NCI-H2227 treated with DMSO at 0.1 percent for 48 hours (cell line): ENCODE data around the gene DCST2.
A peak's percentile ranks its signal among the peaks of the same experiment; 100 is the strongest.

ENCODE experiments used
- DNase-seq: peaks from one replicate; lab custom pipeline; 2025; lab: John Stamatoyannopoulos, UW

Gene DCST2

DNA sequence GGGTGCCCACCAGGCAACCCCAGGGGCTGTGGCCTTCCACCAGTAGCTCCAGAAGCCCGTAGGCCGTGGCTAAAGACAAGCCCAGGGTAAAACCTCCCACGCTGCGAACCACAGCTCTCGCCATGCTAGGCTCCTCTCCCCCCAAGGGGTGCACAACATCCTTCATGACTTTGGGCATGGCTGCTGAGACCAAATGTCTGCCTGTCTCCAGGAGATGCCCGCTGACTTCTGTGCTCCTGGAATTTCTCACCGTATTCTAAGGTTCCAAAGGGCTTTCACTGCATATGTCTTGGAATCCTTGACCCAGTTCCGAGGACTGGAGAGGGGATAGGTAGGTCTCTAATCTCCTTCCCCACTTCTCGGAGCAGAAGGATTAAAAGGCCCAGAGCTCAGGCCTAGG lies at the start of gene DCST2, which contains the start of gene DCST1:
Gene DCST2, minus strand, starts transcription at position 258 of the 400 bp plus-strand sequence. Its CDS starts 80 bp downstream, at position 178.
Gene DCST1, plus strand, starts transcription at position 301 of the 400 bp plus-strand sequence. CDS start 213 bp downstream, outside the sequence.
- DNase-seq: no peak

DNA sequence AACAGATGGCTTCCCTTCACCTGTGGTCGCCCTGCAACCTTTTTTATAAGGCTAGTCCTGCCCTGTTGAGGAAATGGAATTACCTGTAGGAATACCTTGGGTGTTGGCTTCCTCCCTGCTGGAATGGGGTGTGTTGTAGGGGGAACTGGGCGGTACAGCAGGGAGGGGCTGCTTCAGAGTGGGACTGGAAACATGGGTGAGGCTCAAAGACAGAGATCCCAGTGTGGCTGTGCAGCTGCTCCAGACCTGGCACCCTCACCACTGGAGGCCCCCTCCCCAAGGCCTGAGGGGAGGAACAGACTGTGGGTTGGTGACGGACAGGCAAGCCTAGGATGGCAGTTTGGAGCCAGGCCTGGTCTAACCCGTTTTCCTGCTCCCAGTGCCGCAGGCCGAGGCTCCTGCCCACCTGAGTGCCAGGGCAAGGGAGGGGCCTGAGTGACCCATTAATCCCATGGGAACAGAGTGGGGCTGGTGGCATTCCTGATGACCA lies 49.5 kb upstream of the DCST2 start:
- DNase-seq: no peak

DNA sequence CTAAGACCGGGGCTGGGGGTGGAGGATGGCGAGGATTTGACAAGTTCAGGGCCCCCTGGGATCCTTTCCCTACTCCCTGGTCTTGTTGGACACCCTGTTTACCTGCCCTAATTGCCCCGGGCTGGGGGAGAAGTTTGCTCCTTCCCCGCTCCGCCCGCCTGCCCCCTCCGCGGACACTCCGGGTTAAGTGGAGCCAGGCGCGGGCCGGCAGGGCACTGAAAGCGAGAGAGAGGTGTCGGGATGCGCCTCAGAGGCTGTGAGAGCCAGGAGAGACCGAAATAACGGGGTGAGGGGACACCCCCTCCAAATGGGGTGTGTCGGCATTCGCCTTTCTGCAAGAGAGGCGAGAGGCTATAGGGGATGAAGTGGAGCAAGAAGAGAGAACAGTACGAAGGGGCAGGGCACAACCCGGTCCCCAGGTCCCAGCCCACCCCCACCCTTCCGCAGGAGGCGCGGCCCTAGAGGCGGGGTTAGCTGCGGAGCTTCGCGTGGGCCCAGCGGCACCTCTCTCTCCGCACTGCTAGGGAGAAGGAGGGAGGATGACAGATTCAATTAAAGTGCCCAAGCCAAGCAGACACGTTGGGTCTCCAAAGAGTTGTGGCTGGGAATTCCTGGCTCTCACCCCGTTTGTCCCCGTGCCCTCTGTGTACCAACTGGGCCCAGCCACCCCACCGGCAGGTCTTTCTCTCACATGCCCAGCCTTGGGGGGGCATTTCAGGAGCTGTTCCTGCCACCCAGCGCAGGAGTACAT lies 48.9 kb upstream of the DCST2 start:
- no peak for DNase-seq

DNA sequence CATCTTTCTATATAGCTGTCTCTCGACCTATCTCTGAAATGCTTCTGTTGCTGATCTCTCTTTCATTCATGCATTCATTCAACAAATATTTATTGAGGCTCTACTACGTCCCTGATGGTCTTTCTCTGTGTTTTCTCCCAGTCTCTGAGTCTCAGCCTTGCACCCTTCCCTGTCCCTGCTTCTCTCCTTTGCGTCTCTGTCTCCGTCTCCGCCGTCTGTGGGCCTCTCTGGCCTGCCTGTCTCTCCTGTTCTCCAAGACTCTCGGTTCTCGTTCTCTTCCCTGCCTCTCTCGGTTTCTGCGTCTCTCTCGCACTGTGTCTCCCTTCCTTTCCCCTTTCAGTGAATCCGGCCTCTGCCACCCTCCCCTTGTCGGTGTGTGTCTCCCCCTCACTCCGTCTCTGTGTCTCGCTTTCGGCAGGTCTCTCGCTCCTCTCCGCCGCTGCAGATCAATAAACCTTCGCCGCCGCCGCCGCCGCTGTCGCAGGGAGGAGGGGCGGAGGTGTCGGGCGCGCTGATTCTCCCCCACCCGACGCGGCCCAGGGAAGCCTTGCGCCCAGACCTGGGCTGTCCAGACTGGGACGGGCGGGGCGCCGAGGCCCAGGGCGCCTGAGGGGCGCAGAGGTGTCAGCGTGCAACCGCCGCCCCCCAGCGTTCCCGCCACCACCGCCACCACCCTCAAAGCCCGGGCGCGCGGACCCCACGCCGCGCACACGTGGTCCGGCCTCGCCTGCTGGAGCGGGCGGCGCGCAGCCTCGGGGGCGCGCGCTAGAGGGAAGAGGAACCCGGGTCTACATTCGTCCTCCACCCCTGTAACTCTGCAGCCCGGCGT lies 48.1 kb upstream of the DCST2 start:
- DNase-seq: peak; percentile 17

DNA sequence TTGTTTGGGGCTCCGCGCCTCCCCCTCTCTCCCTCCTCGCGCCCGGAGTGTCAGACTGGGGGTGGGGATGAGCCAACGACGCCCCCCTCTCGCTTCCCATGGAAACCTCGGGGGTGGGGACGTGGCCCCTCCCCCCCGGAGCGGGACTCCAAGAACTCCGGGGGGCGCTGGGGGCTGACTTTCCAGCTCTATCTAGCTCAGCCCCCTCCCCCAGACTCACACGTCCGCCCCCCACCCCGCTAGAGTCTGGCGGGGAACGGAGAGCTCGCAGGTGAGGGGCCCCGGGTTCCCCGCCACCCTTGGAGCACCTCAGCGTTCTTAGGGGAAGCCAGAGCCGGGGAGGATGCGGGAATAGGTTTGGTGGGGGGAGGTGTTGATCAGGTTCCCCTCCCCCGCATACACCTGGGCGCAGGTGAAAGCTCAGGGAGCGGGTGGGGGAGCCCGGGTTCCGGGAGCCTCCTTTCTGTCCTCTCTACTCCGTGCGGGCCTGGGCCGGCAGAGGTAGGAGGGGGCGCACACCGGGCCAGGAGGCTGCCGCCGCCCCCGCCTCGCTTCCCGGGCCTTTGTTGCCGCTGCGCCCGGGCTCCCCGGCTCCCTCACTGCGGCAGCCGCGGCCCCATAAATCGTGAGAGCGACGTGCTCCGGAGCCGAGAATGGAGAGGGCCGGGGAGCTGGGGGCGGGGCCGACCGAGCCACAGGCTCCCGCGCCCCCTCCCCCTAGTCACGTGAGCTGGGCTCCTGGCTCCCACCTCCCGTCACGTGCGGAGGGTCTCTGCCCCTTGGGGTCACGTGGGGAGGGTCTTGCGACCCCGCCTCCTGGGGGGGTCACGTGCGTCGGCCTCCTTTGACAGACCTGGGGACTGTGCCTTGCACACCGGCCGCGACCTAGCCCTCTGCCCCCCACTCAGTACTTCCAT lies 47.0 kb upstream of the DCST2 start:
- DNase-seq: peak; percentile 92

DNA sequence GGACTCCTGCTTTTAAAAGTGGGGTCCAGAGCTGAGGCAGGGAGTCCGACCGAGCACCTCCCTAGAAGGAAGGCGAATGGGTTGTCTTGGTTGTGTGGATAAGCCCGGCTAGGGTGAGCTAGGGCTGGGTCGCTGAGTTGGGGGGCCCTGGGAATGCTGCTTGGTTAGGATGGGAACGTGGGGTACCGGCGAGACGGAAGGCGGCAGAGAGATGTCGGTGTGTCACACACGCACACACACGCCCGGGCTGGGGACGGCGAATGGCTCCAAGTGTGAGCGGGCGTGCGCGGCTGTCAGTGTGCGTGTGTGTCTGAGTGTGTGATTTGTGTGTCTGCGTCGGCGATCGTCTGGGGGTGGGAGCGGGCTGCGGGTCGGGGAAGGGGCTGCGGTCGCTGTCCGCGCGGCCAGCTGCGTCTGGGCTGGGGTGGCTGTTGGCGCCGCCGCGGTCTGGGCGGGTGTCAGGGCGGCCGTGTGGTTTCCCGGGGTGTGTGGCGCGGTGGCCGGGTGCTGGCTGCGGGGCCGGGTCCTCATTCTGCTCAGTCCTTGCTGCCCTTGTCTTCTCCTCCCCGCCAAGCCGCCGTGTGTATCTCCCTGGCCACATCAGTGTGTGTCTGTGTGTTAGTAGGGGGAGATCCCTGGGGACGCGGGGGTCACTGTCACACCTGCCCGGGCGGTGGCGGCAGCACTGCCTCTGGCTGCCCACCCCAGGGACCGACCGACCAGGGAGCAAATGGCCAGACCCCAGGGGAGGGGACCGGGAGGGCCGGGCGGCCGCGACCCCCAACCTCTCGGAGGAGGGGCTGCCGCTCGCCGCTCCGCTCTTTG lies 46.1 kb upstream of the DCST2 start:
- DNase-seq: no peak

DNA sequence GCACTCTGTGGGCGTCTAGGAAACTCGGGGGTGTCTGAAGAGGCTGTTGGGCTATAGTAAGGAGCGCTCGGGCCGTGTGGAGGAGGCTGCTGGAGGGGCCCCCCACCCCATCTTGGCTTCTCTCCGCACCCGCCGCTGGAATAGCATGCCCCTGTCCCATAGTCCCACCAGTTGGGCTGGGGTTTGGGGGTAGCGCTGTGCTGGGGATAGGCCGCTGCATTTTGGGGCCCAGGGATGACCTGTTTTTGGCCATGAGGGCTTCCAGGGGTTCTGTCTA lies 45.6 kb upstream of the DCST2 start:
- DNase-seq: no peak

DNA sequence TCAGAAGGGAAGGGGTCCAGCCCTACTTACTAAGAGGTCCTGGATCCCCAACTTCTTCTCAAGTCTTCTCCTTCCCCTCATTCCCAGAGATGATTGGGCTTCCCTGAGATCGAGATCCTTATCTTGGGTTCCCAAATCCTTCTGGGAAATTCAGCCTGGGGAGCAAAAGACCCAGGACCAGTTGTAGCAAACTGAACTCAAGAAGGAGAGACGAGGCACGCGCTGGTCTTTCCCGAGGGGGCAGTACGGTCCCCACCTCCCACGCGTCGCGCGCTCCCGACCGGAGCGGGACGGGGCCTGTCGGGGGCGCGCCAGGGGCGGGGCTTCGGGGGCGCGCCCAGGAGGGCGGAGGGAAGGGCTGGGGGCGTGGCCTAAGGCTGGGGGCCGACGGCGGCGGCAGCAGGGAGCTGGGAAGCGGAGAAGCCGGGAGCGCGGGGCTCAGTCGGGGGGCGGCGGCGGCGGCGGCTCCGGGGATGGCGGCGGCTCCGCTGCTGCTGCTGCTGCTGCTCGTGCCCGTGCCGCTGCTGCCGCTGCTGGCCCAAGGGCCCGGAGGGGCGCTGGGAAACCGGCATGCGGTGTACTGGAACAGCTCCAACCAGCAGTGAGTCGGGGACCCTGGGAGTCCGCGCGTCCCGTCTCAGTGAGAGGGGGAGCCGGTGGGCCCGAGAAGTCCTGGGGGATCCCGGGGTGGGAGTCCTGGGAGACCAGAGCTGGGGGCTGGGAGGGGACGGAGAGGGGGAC lies 45.1 kb upstream of the DCST2 start, which contains the start of gene EFNA3:
Gene EFNA3, plus strand, starts transcription at position 369 of the 741 bp plus-strand sequence. Its CDS starts 105 bp downstream, at position 474.
- DNase-seq: peak; percentile 64

DNA sequence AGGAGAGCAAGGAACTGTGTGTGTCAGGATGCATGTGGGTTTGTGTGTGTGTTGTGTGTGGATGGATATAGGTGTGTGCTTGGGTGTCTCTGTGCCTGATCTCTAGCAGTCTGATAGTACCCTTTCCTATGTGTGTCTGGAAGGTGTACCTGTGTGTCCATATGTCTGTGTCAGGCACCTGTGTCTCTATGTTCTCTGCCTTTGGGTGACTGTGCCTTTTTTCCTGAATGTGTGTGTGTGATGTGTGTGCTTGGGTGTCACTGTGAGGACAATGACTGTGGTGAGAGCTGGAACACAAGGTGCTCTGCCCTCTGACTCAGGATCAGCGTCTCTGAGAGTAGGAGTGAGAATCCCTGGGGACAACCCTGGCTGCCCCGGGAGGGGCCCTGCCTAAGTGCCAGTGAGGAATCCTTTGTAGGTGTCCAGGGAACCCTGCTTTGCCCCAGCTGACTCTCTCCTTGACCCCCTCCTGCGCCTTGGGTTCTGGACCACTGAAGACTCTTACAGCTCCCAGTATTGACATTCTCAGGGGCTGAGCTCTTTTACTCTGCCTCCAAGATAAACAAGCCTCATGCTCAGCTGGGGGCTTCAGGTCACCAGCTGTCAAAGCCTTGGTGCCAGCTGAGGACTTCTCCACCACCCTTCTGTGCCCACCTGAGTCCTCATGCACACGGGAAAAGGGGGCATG lies 44.3 kb upstream of the DCST2 start:
- no peak for DNase-seq

DNA sequence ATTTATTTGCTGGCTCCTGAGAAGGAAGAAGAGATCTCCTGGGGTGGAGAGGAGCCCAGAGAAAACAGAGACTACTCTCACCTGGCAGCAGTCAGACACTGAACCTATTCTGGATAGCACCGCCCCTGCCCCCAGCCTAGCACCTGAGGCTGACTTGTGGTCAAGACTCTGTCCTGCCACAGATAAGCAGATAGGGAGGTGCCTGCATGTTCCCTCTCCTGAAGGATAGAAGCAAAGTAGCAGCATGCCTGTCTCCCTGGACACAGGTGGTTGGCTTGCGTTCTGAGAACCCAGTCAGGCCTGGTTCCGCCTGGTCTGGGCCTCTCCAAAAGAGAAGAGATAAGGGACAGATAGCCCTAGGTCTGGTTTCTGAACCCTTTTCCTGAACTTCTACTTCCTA lies 43.8 kb upstream of the DCST2 start:
- no peak for DNase-seq

DNA sequence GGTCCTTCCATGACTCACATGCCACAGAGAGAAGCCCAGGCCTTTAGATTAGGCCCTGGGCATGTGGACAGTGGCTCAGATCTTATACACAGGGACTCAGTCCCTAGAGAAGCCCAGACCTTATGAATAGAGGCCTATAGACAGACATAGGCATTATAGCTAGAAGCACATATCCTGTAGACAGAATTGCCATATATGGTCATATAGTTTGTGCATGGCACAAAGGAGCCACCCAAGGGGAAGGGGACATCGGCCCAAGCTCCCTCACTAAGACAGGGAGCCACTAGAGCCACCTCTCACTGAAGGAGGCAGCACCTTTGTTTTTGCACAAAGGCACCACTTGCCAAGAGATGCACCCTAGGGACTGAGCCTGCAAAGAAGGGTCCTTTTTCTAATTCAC lies 42.8 kb upstream of the DCST2 start:
- no peak for DNase-seq

DNA sequence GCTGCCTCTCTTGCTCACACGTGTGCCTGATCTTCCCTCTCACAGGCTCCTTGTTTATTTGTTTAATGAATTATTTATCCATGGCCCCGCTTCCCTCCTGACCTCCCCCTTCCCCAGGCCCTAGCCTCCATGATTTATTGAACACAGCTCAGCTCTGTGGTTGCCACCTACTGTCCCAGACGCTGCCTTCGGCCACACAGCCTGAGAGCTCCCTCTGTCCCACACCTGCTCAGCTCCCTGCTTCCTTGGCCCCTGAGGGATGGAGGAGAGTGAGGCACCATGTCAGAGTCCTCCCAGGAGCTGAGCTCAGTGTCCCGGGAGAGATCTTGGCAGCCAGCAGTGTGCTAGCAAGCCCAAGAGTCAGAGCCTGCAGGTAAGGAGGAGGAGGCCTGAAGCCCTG lies 42.0 kb upstream of the DCST2 start:
- DNase-seq: no peak

DNA sequence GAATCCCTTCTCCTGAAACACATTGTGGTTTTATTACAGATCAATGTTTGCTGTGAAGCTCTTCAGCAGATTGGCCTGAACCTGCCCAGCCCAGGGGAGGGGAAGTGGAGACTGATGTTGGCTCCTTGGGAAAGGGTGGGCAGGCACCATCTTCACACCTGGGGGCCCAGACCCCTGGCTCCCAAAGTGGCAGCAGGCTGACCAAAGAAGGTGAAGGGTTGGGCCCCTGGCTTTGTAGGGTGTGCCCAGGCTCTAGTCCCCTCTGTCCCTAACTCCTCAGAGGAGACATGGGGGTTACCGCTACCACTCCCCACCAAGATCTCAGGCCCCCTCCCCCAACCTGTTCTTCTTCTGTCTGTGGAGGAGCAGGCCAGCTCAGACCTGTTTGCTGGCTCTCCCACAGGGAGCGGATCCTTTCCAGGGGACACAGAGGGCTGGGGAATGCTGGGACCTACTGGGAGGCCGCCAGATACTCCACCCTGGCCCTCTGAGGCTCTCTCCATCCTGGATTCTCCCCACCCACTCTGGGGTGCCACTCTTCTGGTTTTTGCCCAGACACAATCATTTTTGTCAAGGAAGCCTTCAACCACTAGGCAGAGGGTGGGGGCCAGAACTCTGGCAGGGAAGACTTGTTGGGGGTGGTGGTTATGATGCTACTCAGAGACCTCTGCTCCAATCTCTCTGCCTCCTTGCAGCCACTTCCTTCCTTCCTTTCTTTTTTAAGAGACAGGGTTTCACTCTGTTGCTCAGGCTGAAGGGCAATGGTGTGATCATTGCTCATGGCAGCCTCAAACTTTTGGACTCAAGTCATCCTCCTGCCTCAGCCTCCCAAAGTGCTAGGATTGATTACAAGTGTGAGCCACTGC lies 40.0 kb upstream of the DCST2 start:
- no peak for DNase-seq

DNA sequence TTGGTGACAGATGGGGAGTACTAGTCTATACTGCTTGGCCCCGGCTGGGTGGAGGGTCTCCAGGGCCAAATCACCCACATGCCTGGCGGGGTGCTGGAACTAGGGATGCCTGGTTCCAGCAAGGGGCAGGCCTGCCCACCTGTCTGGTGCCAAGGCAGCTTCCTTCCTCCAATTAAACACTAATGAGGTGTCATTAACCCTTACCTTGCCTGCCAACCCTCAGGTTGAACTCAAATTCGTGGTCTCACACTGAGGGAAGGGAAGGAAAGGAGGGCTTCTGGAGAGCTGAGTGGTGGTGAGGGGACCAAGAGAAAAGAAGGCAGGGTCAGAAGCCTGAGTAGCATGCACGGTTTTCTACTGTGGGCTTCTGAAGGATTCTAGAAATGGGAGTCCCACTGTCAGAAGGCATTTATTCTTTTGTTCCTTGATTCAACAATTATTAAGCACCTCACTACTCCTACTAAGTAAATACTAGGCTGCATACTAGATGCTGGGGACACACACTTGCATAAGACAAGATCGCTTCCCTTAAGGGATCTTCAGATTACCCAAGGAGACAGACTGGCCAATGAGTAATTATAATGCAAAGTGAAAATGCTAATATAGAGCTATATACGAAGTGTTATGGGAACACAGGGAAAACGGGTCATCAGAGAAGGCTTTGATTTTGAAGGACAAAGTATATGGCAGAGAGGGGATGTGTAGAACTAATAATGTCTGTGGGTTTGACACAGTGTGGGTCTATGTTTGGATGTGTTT lies 39.1 kb upstream of the DCST2 start:
- DNase-seq: no peak

DNA sequence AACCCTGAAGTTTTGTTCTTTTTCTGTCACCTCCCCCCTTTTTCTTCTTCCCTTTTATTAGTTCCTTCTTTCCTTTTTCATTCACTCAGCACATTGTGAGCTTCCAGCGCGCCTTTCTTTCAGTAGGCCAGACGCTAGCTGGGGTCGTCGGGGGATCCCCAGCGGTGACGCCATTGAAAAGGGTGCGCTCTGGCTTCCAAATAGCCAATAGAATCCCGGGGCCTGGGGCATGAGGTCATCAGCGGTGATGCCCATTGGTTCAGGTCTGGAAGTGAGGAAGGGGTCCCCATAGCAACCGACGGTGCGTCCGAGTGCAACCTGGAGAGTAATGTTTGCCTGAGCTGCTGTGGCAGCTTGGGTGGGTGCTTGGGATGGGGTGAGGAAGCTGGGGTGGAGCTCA lies 38.1 kb upstream of the DCST2 start:
- no peak for DNase-seq

DNA sequence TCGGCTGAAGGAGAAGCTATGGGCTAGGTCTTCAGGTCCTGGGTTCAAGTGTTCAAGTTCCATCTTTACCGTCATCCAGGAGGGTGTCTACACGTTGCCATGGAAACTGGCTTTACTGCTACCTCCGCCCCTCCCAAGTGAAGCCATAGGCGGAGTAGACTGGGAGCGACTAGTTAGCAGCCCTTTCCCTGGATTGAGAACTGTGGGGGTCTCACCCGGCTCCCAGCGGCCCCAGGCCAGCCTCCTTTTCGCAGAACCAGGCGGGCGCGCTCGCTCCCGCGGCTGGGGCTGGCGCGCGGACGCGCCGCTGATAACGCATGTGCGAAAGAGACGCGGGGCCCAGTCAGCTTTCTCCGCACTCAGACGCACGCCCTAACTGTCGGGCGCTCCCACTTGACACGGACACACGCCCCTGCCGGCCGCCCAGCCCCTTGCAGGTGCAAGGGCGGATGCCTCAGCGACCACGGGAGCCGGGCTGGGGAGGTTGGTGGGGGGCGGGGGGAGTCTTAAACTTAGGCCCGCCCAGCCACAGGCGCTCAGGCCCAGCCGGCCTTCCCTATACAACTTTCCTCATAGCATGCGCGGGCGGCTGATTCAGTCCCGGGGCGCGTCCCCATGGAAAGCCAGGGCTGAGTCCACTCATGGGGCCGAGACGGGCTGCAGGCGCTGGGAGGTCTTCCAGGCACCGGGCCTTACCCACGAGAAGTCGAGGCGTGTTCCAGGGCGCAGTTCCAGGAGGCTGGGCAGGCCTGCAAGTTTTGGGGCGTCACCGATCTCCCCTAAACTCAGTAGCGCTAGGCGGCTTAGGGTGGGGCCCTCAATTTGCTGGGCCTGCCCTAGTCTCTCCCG lies 37.4 kb upstream of the DCST2 start:
- DNase-seq: peak; percentile 72

DNA sequence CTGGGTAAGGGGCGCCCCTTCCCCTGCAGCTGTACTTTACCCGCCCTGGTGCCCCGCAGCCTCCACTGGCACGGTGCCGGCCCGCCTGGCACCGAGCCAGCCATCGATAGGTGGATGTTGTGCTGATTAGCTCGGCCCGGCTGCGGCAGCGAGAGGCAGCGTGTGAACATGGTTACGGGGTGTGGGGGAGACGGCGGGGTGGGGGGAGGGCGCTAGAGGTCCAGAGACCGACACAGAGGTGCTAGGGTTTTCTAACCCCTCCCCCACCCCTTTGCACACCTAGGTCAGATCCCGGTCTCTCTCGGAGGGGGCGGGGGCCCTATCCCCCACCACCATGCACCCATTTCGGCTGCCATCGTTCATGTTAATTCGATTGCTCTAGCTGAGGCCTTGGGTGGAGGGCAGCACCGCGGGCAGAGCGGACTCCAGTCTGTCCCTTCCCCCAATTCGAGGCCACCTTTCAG lies 36.6 kb upstream of the DCST2 start:
- no peak for DNase-seq
